Prostate gland (tissue), 2 donors: ENCODE data around the gene GBA3. TPM values are rescaled to one million over a fixed set of nuclear protein-coding genes. Genes with fewer than 3 reads are reported as not detected.

Experiments used
- DNase-seq: peaks from one replicate; pipeline ENCODE4 v3.0.0-alpha.2; 2019; ENCODE audit warnings: low spot score
- H3K27ac ChIP-seq, 2 donors: fragments of 200-600 bp; sonication (generic); 2 replicates each; pipeline ENCODE4 v1.5.1; 2017 to 2019
- H3K27me3 ChIP-seq: fragments of 200-600 bp; sonication (generic); replicated peaks from 2 replicates; pipeline ENCODE4 v1.5.1; 2019; ENCODE audit not compliant: insufficient read depth
- H3K36me3 ChIP-seq, 2 donors: fragments of 200-600 bp; sonication (generic); 1 replicate in 1 of 2; 2 replicates in 1 of 2; pipeline versions ENCODE4 v1.5.1 to v1.8.1; 2017 to 2019
- H3K4me1 ChIP-seq: fragments of 200-600 bp; sonication (generic); replicated peaks from 2 replicates; pipeline ENCODE4 v1.5.1; 2019
- H3K4me3 ChIP-seq, 2 donors: fragments of 200-600 bp; sonication (generic); 2 replicates each; pipeline ENCODE4 v1.5.1; 2017 to 2019
- H3K9me3 ChIP-seq: fragments of 200-600 bp; sonication (generic); 2 replicates; pipeline ENCODE4 v1.5.1; 2017
- CTCF ChIP-seq, 4 experiments: fragments of 200-600 bp in 2 of 4; fragments of 450-650 bp in 2 of 4; sonication (generic) in 2 of 4; IDR thresholded peaks; 1 replicate in 3 of 4; 2 replicates in 1 of 4; pipeline ENCODE4 v1.5.1; 2016 to 2019; ENCODE audit warnings: antibody characterized with exemption in 4 of 4, mild to moderate bottlenecking in 2 of 4, moderate library complexity in 2 of 4
- POLR2A ChIP-seq: fragments of 450-650 bp; IDR thresholded peaks from one replicate; pipeline ENCODE4 v1.6.1; 2016; ENCODE audit warnings: antibody characterized with exemption, mild to moderate bottlenecking
- POLR2AphosphoS5 ChIP-seq: sonication (generic); formaldehyde crosslinking; IDR thresholded peaks from one replicate; pipeline ENCODE4 v1.6.1; 2017; ENCODE audit warnings: antibody characterized with exemption
- WGBS: methylation state at CpG from one replicate; pipeline ENCODE4 v1.1.5; 2018; 5-methylcytosine and 5-hydroxymethylcytosine counted together
- intact Hi-C: fragments of 100-400 bp; cut with DNase I; formaldehyde crosslinking; loops from one replicate; pipeline ENCODE4 v1.14.2; 2022
- total RNA-seq, 2 donors: library from RNA; depleted of rRNA; stranded (reverse); fragments of >200 nt; gene quantifications; one replicate each; pipeline ENCODE4 v1.1.0, GENCODE V29; 2016

GBA3 gene
- total RNA-seq, 2 donors from 2014 or later: 0.68 to 0.97 TPM

- H3K9me3 ChIP-seq: no peaks in the 10 kb centered on the region
- H3K36me3 ChIP-seq: no peaks in the 10 kb centered on the region
- no peak overlapping the region for H3K27ac ChIP-seq
- no peaks in the 10 kb centered on the region for H3K27me3 ChIP-seq
- no peaks in the 10 kb centered on the region for H3K4me1 ChIP-seq
- no peak for DNase-seq
- WGBS: 66% methylated on average over 2 of the region's 2 CpGs
- TF ChIP-seq POLR2AphosphoS5: no peak
- no peak for TF ChIP-seq CTCF (IDR thresholded peaks at IDR 0.05)
- TF ChIP-seq POLR2A: no peak
- H3K4me3 ChIP-seq: no peak overlapping the region
- intact Hi-C loops: no loop called here
Measured at GRCh38 chr4:22790631-22791030, 97.9 kb downstream of the GBA3 start.

- H3K27ac ChIP-seq: no peak overlapping the region
- no peaks in the 10 kb centered on the region for H3K4me1 ChIP-seq
- H3K27me3 ChIP-seq: no peaks in the 10 kb centered on the region
- H3K9me3 ChIP-seq: no peaks in the 10 kb centered on the region
- WGBS: 74% methylated on average over 5 of the region's 5 CpGs
- H3K4me3 ChIP-seq: no peak overlapping the region
- no peaks in the 10 kb centered on the region for H3K36me3 ChIP-seq
- intact Hi-C loops: no loop called here
- no peak for DNase-seq
- TF ChIP-seq CTCF (IDR thresholded peaks at IDR 0.05) (no peak), POLR2AphosphoS5 (no peak)
Measured at GRCh38 chr4:22794732-22795131, 102.0 kb downstream of the GBA3 start.

GRCh38 chr4:22801391-22801790 is 108.7 kb downstream of the GBA3 start:
- Histone ChIP-seq H3K27ac (no peak overlapping the region), H3K27me3 (no peaks in the 10 kb centered on the region), H3K4me3 (no peak overlapping the region), H3K36me3 (no peaks in the 10 kb centered on the region), H3K4me1 (no peaks in the 10 kb centered on the region), H3K9me3 (no peaks in the 10 kb centered on the region)
- TF ChIP-seq POLR2AphosphoS5 (no peak), POLR2A (no peak), CTCF (IDR thresholded peaks at IDR 0.05) (no peak)
- intact Hi-C loops: no loop called here
- no peak for DNase-seq

GRCh38 chr4:22802876-22803275 is 110.1 kb downstream of the GBA3 start:
- WGBS: 72% methylated on average over 4 of the region's 4 CpGs
- intact Hi-C loops: no loop called here

More at GRCh38 chr4:22802876-22803275, 110.1 kb downstream of the GBA3 start:
- Histone ChIP-seq H3K27me3 (no peaks in the 10 kb centered on the region), H3K27ac (no peak overlapping the region), H3K4me1 (no peaks in the 10 kb centered on the region), H3K4me3 (no peak overlapping the region), H3K36me3 (no peaks in the 10 kb centered on the region), H3K9me3 (no peaks in the 10 kb centered on the region)
- no peak for DNase-seq
- TF ChIP-seq CTCF (IDR thresholded peaks at IDR 0.05) (no peak), POLR2AphosphoS5 (no peak), POLR2A (no peak)
